SK-MEL-5 (cell line): ENCODE results near the gene DAD1. TPM values are rescaled to one million over a fixed set of nuclear protein-coding genes. Genes with fewer than 3 reads are reported as not detected.
A peak's percentile ranks its signal among the peaks of the same experiment; 100 is the strongest.
"Not testable (repeated sequence)": the region's sequence is repeated elsewhere in the genome, so short reads cannot be mapped to it uniquely, and the experiment has no call there.

Source experiments
- DNase-seq: peaks from one replicate; pipeline ENCODE4 v3.0.0-alpha.2; 2016; ENCODE audit warnings: low read depth, low spot score
- in situ Hi-C: cut with HindIII; loops from 2 replicates; pipeline ENCODE4 v1.10.0; 2016; ENCODE audit warnings: low sequenced_read_pairs, high pct_unique_total_duplicates, low pct_unique_long_range_greater_than_20kb
- polyA plus RNA-seq, 2 experiments: library from polyadenylated mRNA; depleted of rRNA; stranded (reverse); fragments of >200 nt; gene quantifications; 2 replicates each; pipeline ENCODE4 v1.2.3, GENCODE V29; 2015
- total RNA-seq: library from RNA; depleted of rRNA; stranded (reverse); fragments of >200 nt; shearing (Covaris generic); gene quantifications from 2 replicates; pipeline ENCODE4 v1.2.3, GENCODE V29; 2014; rRNA removed

DAD1 gene
- total RNA-seq = 479 and 529 TPM in 2 replicates
- polyA plus RNA-seq (2015; cell fraction: cytosol; rRNA removed) = 326 and 472 TPM in 2 replicates
- polyA plus RNA-seq (2015; cell fraction: nucleus; rRNA removed) = 38.2 and 47.9 TPM in 2 replicates

GRCh38 chr14:22589096-22589839, at the start of gene DAD1:
TSS of gene DAD1 (minus strand) at chr14:22589224. CDS start at chr14:22589157, 67 bp downstream.
- in situ Hi-C loops = no loop called here
- peak; percentile 99 for DNase-seq

DNA sequence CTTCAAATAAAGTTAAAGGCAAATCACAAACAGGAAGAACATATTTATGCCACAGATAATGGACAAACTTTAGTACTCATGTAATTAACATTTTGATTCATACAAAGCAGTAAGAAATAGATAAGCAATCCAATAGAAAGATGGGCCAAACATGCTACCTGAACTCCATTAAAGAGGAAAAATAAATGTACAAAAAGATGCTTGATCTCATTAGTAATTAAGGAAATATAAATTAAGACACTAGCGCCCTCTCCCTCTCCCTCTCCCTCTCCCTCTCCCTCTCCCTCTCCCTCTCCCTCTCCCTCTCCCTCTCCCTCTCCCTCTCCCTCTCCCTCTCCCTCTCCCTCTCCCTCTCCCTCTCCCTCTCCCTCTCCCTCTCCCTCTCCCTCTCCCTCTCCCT, 47.0 kb upstream of the DAD1 start:
- DNase-seq, in situ Hi-C loops: not testable (repeated sequence)

GRCh38 chr14:22634233-22634900, 45.3 kb upstream of the DAD1 start:
- DNase-seq = no peak
- in situ Hi-C loops = no loop called here

DNA sequence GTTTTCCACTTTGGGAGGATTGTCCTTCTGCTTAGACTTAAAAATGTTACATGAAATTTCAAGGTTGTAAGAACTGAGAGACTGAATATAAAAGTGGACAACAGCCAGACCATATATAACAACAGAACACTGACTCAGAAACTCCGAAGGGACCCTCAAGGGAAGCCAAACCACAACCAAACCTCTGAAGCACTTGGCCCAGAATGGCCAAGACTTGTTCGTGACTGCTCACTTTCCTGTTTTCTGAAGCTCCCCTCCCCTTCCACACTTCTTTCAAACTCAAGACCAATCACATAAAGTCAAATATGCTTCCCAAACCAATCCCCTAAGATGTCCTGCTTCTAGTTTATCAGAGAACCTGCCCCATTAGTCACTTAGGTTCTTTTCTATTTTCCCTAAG, 41.5 kb upstream of the DAD1 start:
- DNase-seq = no peak
- in situ Hi-C loops = no loop called here

- DNase-seq = no peak
- in situ Hi-C loops = no loop called here
Observed at GRCh38 chr14:22630066-22630465, 41.0 kb upstream of the DAD1 start.

DNA sequence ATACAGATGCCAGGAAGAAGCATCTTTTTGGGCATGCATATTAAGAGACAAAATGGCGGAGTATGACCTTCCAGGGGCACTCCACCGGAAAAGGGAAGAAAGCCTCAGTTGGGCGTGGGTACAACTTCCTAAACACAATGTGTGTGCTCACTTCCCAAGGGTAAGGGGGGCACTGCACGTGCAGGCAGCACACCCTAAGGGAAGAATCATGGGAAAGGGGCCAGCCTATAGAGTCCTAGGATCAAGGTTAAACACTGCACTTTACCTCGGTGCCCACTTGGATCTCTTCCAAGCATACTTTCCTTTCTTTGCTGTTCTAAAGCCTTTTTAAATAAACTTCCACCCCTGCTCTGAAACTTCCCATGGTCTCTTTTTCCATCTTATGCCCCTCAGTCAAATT, 40.3 kb upstream of the DAD1 start:
- no peak for DNase-seq
- in situ Hi-C loops = no loop called here

GRCh38 chr14:22627506-22628263, 38.7 kb upstream of the DAD1 start:
- in situ Hi-C loops = no loop called here
- no peak for DNase-seq

- no peak for DNase-seq
- in situ Hi-C loops = no loop called here
Observed at GRCh38 chr14:22626590-22626989, 37.6 kb upstream of the DAD1 start.

DNA sequence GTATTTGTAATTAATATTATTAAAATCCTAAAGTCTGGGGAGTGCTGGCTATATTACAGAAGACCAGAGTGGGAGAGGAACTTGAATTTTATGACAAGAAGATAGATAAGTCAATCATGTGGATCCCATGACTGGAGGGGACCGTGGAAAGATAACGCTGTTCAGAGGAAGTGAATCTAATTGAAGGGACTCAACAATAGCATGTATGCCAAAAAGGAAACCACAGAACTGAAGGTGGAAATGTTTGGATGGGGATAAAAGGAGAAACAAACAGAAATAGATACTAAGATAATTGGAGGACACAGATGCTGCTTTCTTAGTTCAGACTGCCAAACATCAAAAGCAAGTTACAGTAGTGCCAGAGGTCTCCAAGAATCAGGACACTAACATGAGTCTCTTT, 34.0 kb upstream of the DAD1 start:
- no peak for DNase-seq
- in situ Hi-C loops = no loop called here

DNA sequence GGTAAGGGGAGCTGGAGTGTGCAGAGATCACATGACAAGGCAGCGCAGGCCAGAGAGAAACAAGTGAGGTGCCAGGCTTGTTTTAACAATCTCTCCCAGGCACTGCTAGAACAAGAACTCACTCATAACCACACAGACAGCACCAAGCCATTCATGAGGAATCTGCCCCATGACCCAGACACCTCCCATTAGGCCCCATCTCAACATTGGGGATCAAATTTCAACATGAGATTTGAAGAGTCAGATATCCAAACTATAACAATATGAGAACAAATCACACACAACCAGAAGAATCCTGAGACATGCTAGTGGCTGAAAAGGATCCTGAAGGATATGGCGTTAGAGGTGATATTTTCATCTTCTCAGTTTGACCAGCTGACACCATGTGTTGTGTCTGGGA, 33.2 kb upstream of the DAD1 start:
- in situ Hi-C loops = no loop called here
- no peak for DNase-seq

DNA sequence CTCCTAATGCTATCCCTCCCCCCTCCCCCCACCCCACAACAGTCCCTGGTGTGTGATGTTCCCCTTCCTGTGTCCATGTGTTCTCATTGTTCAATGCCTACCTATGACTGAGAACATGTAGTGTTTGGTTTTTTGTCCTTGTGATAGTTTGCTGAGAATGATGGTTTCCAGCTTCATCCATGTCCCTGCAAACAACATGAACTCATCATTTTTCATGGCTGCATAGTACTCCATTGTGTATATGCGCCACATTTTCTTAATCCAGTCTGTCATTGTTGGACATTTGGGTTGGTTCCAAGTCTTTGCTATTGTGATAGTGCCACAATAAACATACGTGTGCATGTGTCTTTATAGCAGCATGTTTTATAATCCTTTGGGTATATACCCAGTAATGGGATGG, 26.7 kb upstream of the DAD1 start:
- DNase-seq, in situ Hi-C loops: not testable (repeated sequence)

GRCh38 chr14:22614240-22614799, 25.3 kb upstream of the DAD1 start:
- in situ Hi-C loops = no loop called here
- peak; percentile 16 for DNase-seq

- DNase-seq = no peak
- in situ Hi-C loops = no loop called here
Observed at GRCh38 chr14:22613736-22614239, 24.8 kb upstream of the DAD1 start.

- DNase-seq = no peak
Observed at GRCh38 chr14:22613106-22613695, 24.2 kb upstream of the DAD1 start.

GRCh38 chr14:22610931-22611330, 21.9 kb upstream of the DAD1 start:
- DNase-seq = no peak
- in situ Hi-C loops = no loop called here

More at GRCh38 chr14:22613106-22613695, 24.2 kb upstream of the DAD1 start:
- in situ Hi-C loops = no loop called here

DNA sequence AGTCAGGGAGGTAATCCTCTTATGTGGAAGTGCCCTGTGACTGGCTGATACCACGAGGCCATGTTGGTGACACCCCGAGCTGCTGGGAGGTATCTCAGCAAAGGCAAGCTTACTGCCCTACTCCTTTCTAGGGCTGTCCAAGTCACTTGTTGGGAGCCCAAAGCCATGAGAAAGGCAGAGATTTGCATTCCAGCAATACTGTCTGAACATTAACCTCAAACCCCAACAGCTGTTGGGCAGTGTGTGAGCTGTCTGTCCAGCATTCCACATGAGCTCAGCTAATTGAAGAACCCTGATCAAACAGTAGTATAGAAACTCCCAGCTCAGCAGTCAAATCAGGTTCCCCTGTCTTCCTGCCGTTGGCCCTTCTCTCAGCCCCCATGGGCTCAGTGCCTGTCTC, 18.3 kb upstream of the DAD1 start:
- DNase-seq = no peak
- in situ Hi-C loops = no loop called here

DNA sequence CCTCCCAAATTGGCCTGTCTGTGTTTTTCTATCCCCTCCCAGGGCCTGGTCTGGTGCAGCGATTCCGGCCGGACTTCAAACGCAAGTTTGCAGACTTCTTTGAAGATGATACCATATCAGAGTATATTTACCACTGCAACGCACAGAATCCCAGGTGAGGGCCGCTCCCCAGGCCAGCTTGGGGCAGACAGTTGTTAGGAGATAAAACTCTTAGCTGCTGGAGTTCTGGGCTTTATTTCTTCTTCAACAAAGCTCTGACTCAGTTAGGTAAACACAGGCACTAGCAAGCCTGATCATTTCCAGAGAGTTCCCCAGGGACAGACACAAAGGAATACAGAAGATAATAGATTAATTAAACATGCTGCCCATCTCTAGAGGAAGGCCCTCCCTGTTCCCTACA, 17.4 kb upstream of the DAD1 start:
- no peak for DNase-seq
- in situ Hi-C loops = no loop called here
